WERI-Rb-1 (cell line): Measurements from ENCODE around the gene PPP1R3D.
"Not testable (repeated sequence)": the region's sequence is repeated elsewhere in the genome, so short reads cannot be mapped to it uniquely, and the experiment has no call there.

Source experiments
- DNase-seq: peaks from one replicate; pipeline ENCODE4 v3.0.0-alpha.2; 2020
- H3K27ac ChIP-seq: fragments of 250-450 bp; sonication (Bioruptor Pico); 2 replicates; pipeline ENCODE4 v1.5.1; 2020; ENCODE audit warnings: mild to moderate bottlenecking, moderate library complexity
- H3K27me3 ChIP-seq: fragments of 250-450 bp; sonication (Bioruptor Pico); 2 replicates; pipeline ENCODE4 v1.5.1; 2021; ENCODE audit warnings: mild to moderate bottlenecking, low read depth, moderate library complexity; ENCODE audit not compliant: insufficient read depth, severe bottlenecking
- H3K36me3 ChIP-seq: fragments of 250-450 bp; sonication (Bioruptor Pico); 2 replicates; pipeline ENCODE4 v1.5.1; 2020; ENCODE audit warnings: mild to moderate bottlenecking, moderate library complexity
- H3K4me3 ChIP-seq: 2 replicates; pipeline ENCODE4 v1.5.1; 2011; ENCODE audit warnings: low read depth, mild to moderate bottlenecking, control low read depth, low read length
- H3K9me3 ChIP-seq: fragments of 250-450 bp; sonication (Bioruptor Pico); 2 replicates; pipeline ENCODE4 v1.5.1; 2021; ENCODE audit warnings: mild to moderate bottlenecking, moderate library complexity; ENCODE audit not compliant: severe bottlenecking
- CTCF ChIP-seq: IDR thresholded peaks from 2 replicates; pipeline ENCODE4 v1.5.1; 2011; ENCODE audit warnings: low read depth, mild to moderate bottlenecking, control low read depth, inconsistent platforms, low read length

PPP1R3D gene

DNA sequence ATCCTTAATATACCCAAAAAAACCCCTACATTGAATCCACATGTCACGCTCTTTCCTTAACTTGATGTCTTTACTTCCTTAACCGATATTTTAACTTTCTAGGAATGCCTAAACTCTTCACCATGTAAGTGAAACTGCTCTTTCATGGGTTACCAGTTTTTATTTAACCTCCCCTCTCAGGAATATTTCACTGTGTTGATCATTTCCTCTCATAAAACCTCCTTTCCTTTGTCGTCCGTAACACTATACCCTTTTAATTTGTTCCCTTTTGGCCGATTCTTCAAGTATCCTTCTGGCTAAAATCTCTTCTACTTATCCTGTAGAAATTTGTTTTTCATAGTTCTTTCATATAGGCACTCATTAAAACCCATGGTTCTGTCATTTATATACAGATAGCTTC is 31.2 kb downstream of the PPP1R3D start:
- no peaks in the 10 kb centered on the region for H3K36me3 ChIP-seq
- no peaks in the 10 kb centered on the region for H3K9me3 ChIP-seq
- DNase-seq, result no peak
- no peak for TF ChIP-seq CTCF
- peaks cover 34% of the 10 kb centered on the region for H3K27me3 ChIP-seq
- H3K4me3 ChIP-seq, result no peak overlapping the region
- no peak overlapping the region for H3K27ac ChIP-seq

- no peak overlapping the region for H3K27ac ChIP-seq
- TF ChIP-seq CTCF, result no peak
- no peaks in the 10 kb centered on the region for H3K36me3 ChIP-seq
- no peaks in the 10 kb centered on the region for H3K9me3 ChIP-seq
- no peak overlapping the region for H3K4me3 ChIP-seq
- H3K27me3 ChIP-seq, result peaks cover 34% of the 10 kb centered on the region
- no peak for DNase-seq
Measured at GRCh38 chr20:59903621-59904020, 36.5 kb downstream of the PPP1R3D start.

DNA sequence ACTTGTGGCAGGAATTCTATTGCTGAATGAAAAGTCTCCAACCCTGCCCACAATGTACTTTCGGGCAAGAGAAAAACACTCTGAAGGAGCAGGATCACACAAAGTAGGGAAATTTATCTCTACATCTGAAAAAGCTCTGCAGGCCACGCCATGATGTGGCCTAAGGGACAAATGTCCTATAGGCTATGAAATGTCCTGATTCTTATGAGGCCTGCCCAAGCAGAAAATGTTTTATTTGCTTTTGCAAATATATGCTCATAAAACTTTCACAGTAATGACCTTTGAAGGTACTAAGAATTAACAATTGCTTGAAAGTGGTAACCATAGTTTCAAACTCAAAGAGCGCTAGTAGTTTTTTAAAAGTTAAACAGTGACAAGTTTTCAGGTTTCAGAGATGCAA is 37.6 kb downstream of the PPP1R3D start:
- no peak overlapping the region for H3K27ac ChIP-seq
- peaks cover 22% of the 10 kb centered on the region for H3K27me3 ChIP-seq
- no peaks in the 10 kb centered on the region for H3K9me3 ChIP-seq
- H3K36me3 ChIP-seq, result no peaks in the 10 kb centered on the region
- no peak for DNase-seq
- TF ChIP-seq CTCF, result no peak
- H3K4me3 ChIP-seq, result no peak overlapping the region

- no peak overlapping the region for H3K4me3 ChIP-seq
- TF ChIP-seq CTCF, result no peak
- peaks cover 15% of the 10 kb centered on the region for H3K27me3 ChIP-seq
- H3K9me3 ChIP-seq, result no peaks in the 10 kb centered on the region
- no peaks in the 10 kb centered on the region for H3K36me3 ChIP-seq
- no peak overlapping the region for H3K27ac ChIP-seq
- DNase-seq, result no peak
Measured at GRCh38 chr20:59895908-59896307, 44.2 kb downstream of the PPP1R3D start.

GRCh38 chr20:59891581-59891980 is 48.5 kb downstream of the PPP1R3D start:
- TF ChIP-seq CTCF, result no peak
- Histone ChIP-seq H3K36me3 (no peaks in the 10 kb centered on the region), H3K27me3 (peaks cover 11% of the 10 kb centered on the region), H3K4me3 (no peak overlapping the region), H3K27ac (no peak overlapping the region), H3K9me3 (no peaks in the 10 kb centered on the region)
- DNase-seq, result no peak

DNA sequence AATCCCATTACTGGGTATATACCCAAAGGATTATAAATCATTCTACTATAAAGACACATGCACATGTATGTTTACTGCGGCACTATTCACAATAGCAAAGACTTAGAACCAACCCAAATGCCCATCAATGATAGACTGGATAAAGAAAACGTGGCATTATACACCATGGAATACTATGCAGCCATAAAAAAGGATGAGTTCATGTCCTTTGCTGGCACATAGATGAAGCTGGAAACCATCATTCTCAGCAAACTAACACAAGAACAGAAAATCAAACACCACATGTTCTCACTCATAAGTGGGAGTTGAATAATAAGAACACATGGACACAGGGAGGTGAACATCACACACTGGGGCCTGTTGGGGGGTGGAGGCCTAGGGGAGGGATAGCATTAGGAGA is 50.1 kb downstream of the PPP1R3D start:
- not testable (repeated sequence) for H3K9me3 ChIP-seq, DNase-seq, H3K36me3 ChIP-seq, H3K27me3 ChIP-seq, H3K4me3 ChIP-seq, H3K27ac ChIP-seq
